HG03432 (cell line): ENCODE measurements around the gene NOS1AP.

ENCODE experiments used
- ATAC-seq: cut with Tn5 transposase; IDR thresholded peaks from one replicate; pipeline ENCODE4 v1.9.1; 2021; ENCODE audit warnings: mild to moderate bottlenecking, moderate library complexity; ENCODE audit not compliant: unreplicated experiment

The NOS1AP gene

DNA sequence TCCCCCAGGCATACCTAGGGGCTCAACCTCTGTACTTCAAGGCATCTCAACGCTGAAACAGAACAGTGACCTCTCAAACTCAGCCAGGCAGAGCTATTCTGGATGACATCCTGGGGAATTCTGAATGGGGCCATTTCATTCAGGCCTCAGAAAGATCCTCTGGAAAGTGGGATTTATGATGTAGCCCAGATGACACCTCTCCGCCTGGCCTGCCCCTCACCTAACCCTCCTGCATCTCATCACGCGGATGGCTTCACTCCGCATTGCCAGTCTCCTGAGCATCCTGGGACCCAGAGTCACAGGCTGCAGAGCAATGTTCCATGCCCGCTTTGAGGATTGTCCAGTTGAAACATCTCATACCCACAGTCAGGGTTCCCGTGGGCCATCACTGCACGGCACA, 306.0 kb downstream of the NOS1AP start:
- no peak for ATAC-seq

DNA sequence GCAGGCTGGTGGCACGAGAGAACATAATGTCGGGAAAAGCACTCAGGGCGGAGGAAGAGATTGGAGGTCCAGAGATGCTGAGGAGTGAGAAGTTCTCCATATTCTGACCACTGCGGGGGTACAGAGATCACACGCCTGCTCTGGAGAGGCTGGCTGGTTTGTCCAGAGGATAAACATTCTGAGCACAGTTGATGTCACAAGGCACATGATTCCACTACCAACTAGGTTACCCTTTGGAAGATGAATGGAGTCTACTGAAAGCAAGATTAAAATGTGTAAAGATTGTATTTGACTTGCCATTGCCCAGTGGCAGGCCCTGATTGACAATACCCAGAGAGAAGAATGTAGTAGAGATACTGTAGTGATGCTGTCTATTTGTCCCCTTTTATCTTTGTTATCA, 307.2 kb downstream of the NOS1AP start, which contains the start of gene SPATA46:
TSS of gene SPATA46 (minus strand) at position 164 of the 400 bp plus-strand sequence. CDS start at position 100, 64 bp downstream.
- no peak for ATAC-seq

DNA sequence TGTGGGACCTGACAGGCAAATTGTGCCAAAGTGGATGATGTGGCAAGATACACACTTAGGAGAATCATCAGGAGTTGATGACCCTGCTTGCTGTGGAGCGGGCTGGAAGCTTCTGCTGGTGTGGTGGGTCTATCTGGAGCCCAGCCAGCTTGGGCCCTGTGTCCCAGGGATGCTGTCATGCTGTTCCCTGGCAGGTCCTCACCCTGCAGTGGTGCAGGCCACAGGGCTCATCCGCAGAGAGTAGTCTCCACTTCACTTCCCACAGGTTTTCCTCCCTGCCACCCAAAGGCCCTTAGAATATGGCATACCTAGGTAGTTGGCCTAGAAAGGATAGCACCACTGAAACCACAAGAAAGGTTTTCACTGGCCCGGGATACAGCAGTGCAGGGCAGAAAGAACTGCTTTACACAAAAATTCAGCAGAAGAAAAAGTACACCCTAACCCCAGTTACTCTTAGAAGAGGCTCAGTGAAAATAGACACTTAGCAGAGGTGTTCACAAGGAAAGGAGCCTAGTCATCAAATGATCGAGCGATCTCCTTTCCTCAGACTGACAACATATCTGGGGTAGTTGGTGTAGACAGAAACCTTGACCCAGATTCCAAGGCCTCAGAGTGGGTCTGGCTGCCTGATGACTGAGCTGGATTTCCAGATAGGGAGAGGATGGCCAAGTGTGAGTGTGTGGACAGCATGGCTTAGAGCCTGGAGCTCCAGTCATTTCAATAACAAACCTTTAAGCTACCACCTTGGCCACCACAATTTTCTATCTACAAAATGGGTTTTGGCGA, 310.8 kb downstream of the NOS1AP start:
- ATAC-seq = no peak

- no peak for ATAC-seq
Observed at GRCh38 chr1:162381383-162381782, 311.9 kb downstream of the NOS1AP start, which contains the start of gene C1orf226. C1orf226 (plus strand) TSS chr1:162381728; CDS start chr1:162381902, 174 bp downstream.

- no peak for ATAC-seq
Observed at GRCh38 chr1:162381941-162382750, 312.7 kb downstream of the NOS1AP start.

DNA sequence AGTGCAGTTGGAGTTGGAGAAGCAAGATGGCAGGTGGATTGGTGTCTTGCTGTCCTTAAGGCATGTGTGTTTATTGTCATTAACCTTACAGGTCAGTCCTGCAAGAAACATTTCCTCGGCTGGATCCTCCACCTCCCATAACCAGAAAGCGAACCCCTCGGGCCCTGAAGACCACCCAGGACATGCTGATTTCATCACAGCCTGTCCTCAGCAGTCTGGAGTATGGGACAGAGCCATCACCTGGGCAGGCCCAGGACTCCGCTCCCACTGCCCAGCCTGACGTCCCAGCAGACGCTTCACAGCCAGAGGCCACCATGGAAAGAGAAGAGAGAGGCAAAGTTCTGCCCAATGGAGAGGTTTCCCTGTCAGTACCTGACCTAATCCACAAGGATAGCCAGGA, 313.6 kb downstream of the NOS1AP start:
- no peak for ATAC-seq

DNA sequence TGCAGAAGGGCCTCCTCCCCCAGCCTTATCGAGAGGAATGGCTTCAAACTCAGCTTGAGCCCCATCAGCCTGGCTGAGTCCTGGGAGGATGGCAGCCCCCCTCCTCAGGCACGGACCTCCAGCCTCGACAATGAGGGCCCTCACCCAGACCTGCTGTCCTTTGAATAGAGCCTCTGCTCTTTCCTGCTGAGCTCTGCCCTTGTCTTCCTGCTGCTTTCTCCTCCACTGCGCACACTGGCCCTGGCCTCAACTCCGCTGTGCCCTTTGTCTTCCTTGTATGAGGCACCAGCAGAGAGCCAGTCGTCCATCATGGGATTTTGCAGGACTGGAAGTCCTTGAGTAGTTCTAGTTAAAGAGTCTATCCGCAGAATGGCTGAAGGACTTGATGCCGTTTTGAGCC, 314.0 kb downstream of the NOS1AP start:
- ATAC-seq = no peak

DNA sequence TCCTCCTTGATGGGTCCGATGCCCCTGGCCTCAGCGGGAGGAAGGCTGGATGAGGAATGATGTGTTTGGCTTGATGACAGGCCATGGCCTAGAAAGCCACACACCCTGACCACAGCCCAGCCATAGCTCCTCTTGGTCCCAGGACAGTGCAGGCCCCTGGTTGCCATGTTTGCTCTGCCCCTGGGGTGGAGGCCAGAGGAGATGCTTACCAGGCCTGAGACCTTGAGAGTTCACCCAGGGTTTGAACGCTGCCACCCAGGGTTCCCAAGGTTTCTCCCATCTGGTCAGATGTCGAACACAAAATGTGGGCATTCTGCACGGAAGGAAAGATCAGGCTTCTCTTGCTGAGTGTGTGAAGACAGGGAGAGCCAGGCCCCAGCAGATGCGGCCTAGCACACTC, 314.6 kb downstream of the NOS1AP start:
- no peak for ATAC-seq

- no peak for ATAC-seq
Observed at GRCh38 chr1:162384601-162385279, 315.2 kb downstream of the NOS1AP start.

DNA sequence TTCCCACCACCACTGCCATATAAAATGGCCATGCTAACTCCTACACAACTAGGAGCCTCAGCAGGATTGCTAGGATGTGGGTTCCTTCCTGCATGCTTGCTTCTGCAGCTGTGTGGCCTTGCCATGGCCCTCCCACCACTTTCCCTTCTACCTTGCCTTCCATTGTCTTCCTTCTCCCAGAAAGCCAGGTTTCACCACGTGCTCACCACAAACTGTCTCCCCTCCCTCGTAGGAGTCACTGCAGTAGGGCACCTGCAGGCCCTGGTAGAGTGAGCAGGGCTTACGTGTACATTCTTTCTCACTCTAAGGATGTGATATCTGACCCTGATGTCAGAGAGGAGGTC, 315.8 kb downstream of the NOS1AP start:
- no peak for ATAC-seq

DNA sequence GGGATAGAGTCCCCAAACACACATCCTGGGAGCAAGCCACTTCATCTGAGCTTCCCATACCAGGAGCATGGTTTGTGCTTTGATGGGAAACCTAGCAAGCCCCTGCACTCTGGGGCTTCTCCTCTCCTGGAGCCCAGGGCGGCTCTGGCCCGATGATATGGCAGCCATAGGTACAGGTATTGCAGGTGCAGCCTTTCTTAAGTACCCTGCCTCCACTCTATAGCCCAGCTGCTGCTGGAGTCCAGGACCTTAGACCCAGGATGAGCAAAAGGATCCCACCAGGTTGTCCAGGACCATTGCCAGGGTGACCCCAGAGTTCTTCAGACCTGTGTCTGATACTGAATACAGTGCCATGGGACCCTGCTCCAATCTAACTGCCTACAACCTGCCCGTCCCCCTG, 316.2 kb downstream of the NOS1AP start:
- no peak for ATAC-seq

GRCh38 chr1:162386292-162387225, 317.1 kb downstream of the NOS1AP start:
- no peak for ATAC-seq

- ATAC-seq = no peak
Observed at GRCh38 chr1:162387226-162388082, 318.0 kb downstream of the NOS1AP start.

GRCh38 chr1:162388083-162388594, 318.6 kb downstream of the NOS1AP start:
- ATAC-seq = no peak

GRCh38 chr1:162388615-162389014, 319.1 kb downstream of the NOS1AP start:
- ATAC-seq = no peak

DNA sequence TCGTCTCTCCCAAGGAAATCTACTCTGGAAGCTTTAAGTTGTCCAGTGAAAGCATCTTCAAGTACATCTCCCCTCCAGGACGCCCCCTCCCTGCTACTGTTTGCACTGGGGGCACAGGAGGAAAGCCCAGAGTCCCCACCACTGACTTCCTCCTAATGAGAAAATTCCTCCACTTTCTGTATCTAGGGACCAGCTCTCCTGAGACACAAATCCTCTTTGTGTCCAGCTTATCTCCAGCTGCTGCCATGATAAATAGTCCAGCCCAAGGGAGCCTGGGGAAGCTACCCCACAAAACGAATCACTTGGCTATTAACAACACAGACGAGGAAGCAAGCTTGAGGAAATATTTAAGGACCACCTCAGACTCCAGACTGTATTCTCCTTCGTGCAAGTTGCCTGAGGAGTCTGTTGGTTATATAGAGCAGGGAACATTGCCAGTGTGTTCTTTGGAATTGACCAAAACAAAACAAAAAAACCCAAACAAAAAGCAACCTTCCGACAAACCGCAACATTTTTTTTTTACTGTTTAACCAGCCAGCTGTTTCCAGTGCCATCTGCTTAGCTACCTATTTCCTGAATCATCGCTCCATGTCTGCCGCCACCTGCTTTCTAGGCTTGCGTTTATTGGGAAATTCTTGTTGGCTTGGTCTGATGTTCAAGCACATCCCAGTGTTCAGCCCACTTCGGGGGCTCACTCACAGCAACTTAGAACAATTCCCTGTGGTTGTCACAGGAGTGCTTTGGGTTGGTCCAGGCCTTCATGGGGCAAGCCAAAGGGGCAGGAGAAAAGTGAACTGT, 319.7 kb downstream of the NOS1AP start:
- ATAC-seq = no peak

DNA sequence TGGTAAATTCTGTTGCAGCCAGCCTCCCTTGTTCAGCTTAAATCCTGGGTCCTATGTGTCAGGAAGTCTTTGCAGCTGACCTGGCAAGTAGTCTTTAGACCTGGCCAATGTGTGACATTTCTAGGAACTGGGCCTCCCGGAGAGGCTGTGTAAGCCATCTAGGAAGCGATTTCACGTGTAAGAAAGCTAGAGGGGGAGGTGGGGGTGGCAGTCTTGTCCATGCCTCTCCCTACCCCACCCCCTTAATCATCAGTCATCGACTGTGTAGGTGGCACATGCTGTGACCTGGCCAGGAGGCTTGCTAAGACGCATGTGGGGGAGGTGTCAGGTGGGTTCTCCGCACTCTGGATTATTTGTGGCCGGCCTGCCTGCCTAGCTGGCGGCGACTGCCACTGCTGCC, 320.5 kb downstream of the NOS1AP start:
- ATAC-seq = no peak

GRCh38 chr1:162390396-162391185, 321.1 kb downstream of the NOS1AP start:
- no peak for ATAC-seq
